Measurements from ENCODE around the gene UBE2N. TPM values are rescaled to one million over a fixed set of nuclear protein-coding genes. Genes with fewer than 3 reads are reported as not detected.

UBE2N gene
- total RNA-seq, 4 donors from 2014 or later: 18.0 to 26.4 (median 22.1) TPM

- no peak overlapping the region for H3K4me3 ChIP-seq
- no peak for DNase-seq
- H3K9me3 ChIP-seq: no peaks in the 10 kb centered on the region
- no peaks in the 10 kb centered on the region for H3K36me3 ChIP-seq
- H3K27me3 ChIP-seq: no peaks in the 10 kb centered on the region
- H3K4me1 ChIP-seq: no peaks in the 10 kb centered on the region
- TF ChIP-seq CTCF (IDR thresholded peaks at IDR 0.05) (no peak), POLR2A (IDR thresholded peaks at IDR 0.05) (no peak)
- H3K27ac ChIP-seq: no peak overlapping the region
Observed at GRCh38 chr12:93451423-93452158, 9.8 kb upstream of the UBE2N start.

- Histone ChIP-seq H3K4me1 (no peaks in the 10 kb centered on the region), H3K27ac (no peak overlapping the region), H3K36me3 (no peaks in the 10 kb centered on the region), H3K27me3 (no peaks in the 10 kb centered on the region), H3K4me3 (no peak overlapping the region), H3K9me3 (no peaks in the 10 kb centered on the region)
- DNase-seq: no peak
- TF ChIP-seq POLR2A (IDR thresholded peaks at IDR 0.05): no peak
- no peak for TF ChIP-seq CTCF (IDR thresholded peaks at IDR 0.05)
Observed at GRCh38 chr12:93449277-93449676, 7.5 kb upstream of the UBE2N start.

GRCh38 chr12:93448796-93449195 lies 7.0 kb upstream of the UBE2N start:
- H3K4me3 ChIP-seq: no peak overlapping the region
- DNase-seq: no peak
- H3K4me1 ChIP-seq: no peaks in the 10 kb centered on the region
- H3K36me3 ChIP-seq: no peaks in the 10 kb centered on the region
- no peaks in the 10 kb centered on the region for H3K27me3 ChIP-seq
- H3K27ac ChIP-seq: peak overlapping the region in 1 of 4 donors; percentile 43
- no peaks in the 10 kb centered on the region for H3K9me3 ChIP-seq
- TF ChIP-seq CTCF (IDR thresholded peaks at IDR 0.05) (no peak), POLR2A (IDR thresholded peaks at IDR 0.05) (no peak)

- H3K9me3 ChIP-seq: no peaks in the 10 kb centered on the region
Observed at GRCh38 chr12:93447555-93448290, 6.0 kb upstream of the UBE2N start.

GRCh38 chr12:93443576-93443975 lies 1.8 kb upstream of the UBE2N start:
- Histone ChIP-seq H3K27me3 (no peaks in the 10 kb centered on the region), H3K4me1 (peaks cover 0 to 27% (median 6%) of the 10 kb centered on the region in 4 donors), H3K27ac (no peak overlapping the region), H3K9me3 (no peaks in the 10 kb centered on the region), H3K4me3 (no peak overlapping the region), H3K36me3 (no peaks in the 10 kb centered on the region)
- TF ChIP-seq POLR2A (IDR thresholded peaks at IDR 0.05) (no peak), CTCF (IDR thresholded peaks at IDR 0.05) (no peak)
- no peak for DNase-seq

More at GRCh38 chr12:93447555-93448290, 6.0 kb upstream of the UBE2N start:
- H3K4me1 ChIP-seq: peaks cover 0 to 5% (median 0%) of the 10 kb centered on the region in 4 donors
- peak overlapping the region in 1 of 4 donors; percentile 3 for H3K27ac ChIP-seq
- no peak for DNase-seq
- no peak overlapping the region for H3K4me3 ChIP-seq
- no peaks in the 10 kb centered on the region for H3K36me3 ChIP-seq
- no peak for TF ChIP-seq CTCF (IDR thresholded peaks at IDR 0.05)
- TF ChIP-seq POLR2A (IDR thresholded peaks at IDR 0.05): no peak
- H3K27me3 ChIP-seq: no peaks in the 10 kb centered on the region
